ENCODE measurements around the gene ATL2. TPM values are rescaled to one million over a fixed set of nuclear protein-coding genes. Genes with fewer than 3 reads are reported as not detected.
"Not testable (repeated sequence)": the region's sequence is repeated elsewhere in the genome, so short reads cannot be mapped to it uniquely, and the experiment has no call there.

ATL2 gene
- total and polyA plus RNA-seq, 8 donors, result 8.4 to 30.1 (median 19.2) TPM

DNA sequence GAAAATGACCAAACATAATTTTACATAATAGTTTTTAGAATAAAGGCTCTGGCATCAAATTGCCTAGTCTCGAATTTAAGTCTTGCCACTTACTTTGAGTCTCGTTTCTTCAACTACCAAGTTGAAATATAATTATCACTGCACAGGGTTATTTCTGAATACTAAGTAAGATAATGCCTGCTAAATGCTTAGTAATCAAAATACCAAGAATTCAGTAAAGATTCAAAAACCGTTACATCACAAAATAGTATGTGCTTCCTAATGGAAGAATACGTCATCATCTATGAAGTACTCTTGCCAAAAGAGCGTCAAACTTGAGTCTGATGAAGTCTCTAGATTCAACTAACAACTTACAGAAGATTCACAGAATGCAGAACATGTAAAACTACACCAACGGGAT, 40.5 kb downstream of the ATL2 start:
- WGBS, 2 donors, result 94% methylated on average over 6 of the region's 6 CpGs
- intact Hi-C loops (cut with DNase I), result no loop called here
- Histone ChIP-seq H3K4me1 (no peaks in the 10 kb centered on the region), H3K4me3 (no peak overlapping the region), H3K9me3 (no peaks in the 10 kb centered on the region), H3K27me3 (no peaks in the 10 kb centered on the region), H3K27ac (no peak overlapping the region), H3K36me3 (peaks cover 0 to 3% (median 0%) of the 10 kb centered on the region in 3 donors)
- TF ChIP-seq, protein P1, sequence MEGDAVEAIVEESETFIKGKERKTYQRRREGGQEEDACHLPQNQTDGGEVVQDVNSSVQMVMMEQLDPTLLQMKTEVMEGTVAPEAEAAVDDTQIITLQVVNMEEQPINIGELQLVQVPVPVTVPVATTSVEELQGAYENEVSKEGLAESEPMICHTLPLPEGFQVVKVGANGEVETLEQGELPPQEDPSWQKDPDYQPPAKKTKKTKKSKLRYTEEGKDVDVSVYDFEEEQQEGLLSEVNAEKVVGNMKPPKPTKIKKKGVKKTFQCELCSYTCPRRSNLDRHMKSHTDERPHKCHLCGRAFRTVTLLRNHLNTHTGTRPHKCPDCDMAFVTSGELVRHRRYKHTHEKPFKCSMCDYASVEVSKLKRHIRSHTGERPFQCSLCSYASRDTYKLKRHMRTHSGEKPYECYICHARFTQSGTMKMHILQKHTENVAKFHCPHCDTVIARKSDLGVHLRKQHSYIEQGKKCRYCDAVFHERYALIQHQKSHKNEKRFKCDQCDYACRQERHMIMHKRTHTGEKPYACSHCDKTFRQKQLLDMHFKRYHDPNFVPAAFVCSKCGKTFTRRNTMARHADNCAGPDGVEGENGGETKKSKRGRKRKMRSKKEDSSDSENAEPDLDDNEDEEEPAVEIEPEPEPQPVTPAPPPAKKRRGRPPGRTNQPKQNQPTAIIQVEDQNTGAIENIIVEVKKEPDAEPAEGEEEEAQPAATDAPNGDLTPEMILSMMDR (IDR thresholded peaks at IDR 0.05), result no peak
- ATAC-seq, result no peak
- no peak for FAIRE-seq
- DNase-seq, result no peak

DNA sequence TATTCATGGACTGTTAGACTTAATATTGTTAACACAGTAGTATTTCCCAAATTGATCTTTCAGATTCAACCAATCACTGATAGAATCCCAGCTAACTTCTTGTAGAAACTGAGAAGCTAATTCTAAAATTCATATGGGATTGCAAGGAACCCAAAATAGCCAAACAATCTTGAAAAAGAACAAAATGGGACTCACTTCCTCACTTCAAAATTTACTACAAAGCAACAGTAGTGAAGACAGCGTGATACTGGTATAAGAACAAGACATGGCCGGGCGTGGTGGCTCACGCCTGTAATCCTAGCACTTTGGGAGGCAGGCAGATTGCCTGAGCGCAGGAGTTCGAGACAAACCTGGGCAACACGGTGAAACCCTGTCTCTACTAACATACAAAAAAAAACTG, 46.3 kb downstream of the ATL2 start:
- TF ChIP-seq, protein P1 (IDR thresholded peaks at IDR 0.05), result no peak
- FAIRE-seq, result no peak

DNA sequence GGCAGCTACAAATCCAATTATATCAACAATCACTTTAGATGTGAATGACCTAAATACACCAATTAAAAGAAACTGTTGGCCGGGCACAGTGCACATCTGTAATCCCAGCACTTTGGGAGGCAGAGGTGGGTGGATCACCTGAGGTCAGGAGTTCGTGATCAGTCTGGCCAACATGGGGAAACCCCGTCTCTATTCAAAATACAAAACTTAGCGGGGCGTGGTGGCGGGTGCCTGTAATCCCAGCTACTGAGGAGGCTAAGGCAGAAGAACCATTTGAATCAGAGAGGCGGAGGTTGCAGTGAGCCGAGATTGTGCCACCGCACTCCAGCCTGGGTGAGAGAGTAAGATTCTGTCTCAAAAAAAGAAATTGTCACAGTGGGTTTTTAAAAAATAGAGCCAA, 49.5 kb downstream of the ATL2 start:
- Histone ChIP-seq H3K36me3 (no peaks in the 10 kb centered on the region), H3K27me3 (no peaks in the 10 kb centered on the region), H3K4me3 (no peak overlapping the region), H3K9me3 (no peaks in the 10 kb centered on the region), H3K27ac (no peak overlapping the region), H3K4me1 (peaks cover 0 to 6% (median 0%) of the 10 kb centered on the region in 3 donors)
- FAIRE-seq, result no peak
- no peak for DNase-seq
- TF ChIP-seq, protein P1 (IDR thresholded peaks at IDR 0.05), result no peak
- no peak for ATAC-seq
- WGBS, 2 donors, result 96 to 97% methylated on average over 9 of the region's 9 CpGs
- intact Hi-C loops (cut with DNase I), result no loop called here

More for the DNA sequence above, 46.3 kb downstream of the ATL2 start:
- 99% methylated on average over 7 of the region's 7 CpGs for WGBS, 2 donors
- no peaks in the 10 kb centered on the region for H3K36me3 ChIP-seq
- ATAC-seq, result no peak
- H3K9me3 ChIP-seq, result no peaks in the 10 kb centered on the region
- no peak overlapping the region for H3K4me3 ChIP-seq
- peaks cover 0 to 6% (median 0%) of the 10 kb centered on the region in 3 donors for H3K4me1 ChIP-seq
- intact Hi-C loops (cut with DNase I), result no loop called here
- H3K27me3 ChIP-seq, result no peaks in the 10 kb centered on the region
- H3K27ac ChIP-seq, result no peak overlapping the region
- DNase-seq, result no peak

DNA sequence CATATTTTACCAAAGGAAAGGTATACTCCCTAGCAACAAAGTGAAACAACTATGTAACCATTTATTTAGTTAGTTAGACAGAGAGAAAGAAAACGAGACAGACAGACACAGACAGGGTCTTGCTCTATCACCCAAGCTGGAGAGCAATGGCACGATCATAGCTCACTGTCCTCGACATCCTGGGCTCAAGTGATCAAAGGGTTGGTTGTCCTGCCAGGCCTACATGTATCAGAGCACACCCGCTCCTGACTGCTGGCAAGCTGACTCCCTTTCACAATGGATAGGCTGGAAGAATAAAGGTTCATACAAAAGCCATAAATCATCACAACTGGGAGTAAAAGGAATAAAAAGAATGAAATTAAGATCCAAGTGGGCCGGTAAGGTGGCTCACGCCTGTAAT, 53.5 kb downstream of the ATL2 start:
- Histone ChIP-seq H3K4me1 (peaks cover 0 to 6% (median 0%) of the 10 kb centered on the region in 3 donors), H3K9me3 (no peaks in the 10 kb centered on the region), H3K27me3 (no peaks in the 10 kb centered on the region), H3K27ac (no peak overlapping the region), H3K4me3 (no peak overlapping the region), H3K36me3 (no peaks in the 10 kb centered on the region)
- no peak for DNase-seq
- ATAC-seq, result no peak
- WGBS, 2 donors, result 81 to 82% methylated on average over 6 of the region's 6 CpGs
- no peak for FAIRE-seq
- intact Hi-C loops (cut with DNase I), result no loop called here
- TF ChIP-seq, protein P1 (IDR thresholded peaks at IDR 0.05), result no peak

DNA sequence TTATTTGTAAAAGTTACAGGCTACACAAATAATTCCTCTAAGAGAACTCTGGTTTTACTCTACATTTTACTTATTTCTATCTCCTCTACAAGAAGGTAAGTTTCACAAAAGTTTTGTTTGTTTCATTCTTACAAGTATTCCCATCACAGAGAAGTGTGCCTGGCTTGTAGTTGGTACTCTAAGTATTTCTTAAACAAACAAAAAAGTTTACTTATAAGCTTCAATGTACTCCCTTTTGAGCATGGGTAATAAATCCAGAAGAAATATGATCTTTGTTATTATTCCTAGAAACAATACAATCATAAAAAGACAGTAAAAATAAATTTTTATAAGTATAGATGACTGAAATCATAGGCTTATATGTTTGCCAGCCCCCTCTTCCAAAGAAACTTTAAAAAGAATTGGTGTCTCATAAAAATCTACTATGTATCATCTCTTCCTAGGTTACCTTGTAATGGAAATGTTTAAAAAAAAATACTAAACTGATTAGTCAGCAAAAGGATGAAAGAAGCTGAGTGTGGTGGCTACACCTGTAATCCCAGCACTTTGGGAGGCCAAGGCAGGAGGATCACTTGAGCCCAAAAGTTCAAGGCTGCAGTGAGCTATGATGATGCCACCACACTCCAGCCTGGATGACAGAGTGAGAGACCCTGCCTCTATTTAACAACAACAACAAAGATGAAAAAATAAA, 54.7 kb downstream of the ATL2 start:
- Histone ChIP-seq H3K4me1 (peaks cover 0 to 6% (median 0%) of the 10 kb centered on the region in 3 donors), H3K27ac (no peak overlapping the region), H3K4me3 (no peak overlapping the region), H3K36me3 (no peaks in the 10 kb centered on the region), H3K27me3 (no peaks in the 10 kb centered on the region), H3K9me3 (no peaks in the 10 kb centered on the region)
- TF ChIP-seq, protein P1 (IDR thresholded peaks at IDR 0.05), result no peak
- intact Hi-C loops (cut with DNase I), result no loop called here
- ATAC-seq (no peak), FAIRE-seq (no peak), DNase-seq (no peak)

DNA sequence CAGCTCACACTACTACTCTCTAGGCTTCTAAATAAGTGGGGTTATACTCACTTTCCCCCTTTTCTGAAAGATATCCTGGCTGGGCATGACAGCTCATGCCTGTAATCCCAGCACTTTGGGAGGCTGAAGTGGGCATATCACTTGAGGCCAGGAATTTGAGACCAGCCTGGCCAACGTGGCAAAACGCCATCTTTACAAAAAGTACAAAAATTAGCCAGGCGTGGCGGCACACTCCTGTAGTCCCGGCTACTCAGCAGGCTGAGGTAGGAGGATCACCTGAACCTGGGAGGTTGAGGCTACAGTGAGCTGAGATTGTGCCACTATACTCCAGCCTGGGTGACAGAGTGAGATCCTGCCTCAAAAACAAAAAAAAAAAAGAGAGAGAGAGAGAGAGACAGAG, 57.8 kb downstream of the ATL2 start:
- 69 to 70% methylated on average over 5 of the region's 5 CpGs for WGBS, 2 donors
- H3K36me3 ChIP-seq, ATAC-seq, H3K27ac ChIP-seq, DNase-seq, H3K9me3 ChIP-seq, FAIRE-seq, H3K27me3 ChIP-seq, H3K4me3 ChIP-seq, H3K4me1 ChIP-seq: not testable (repeated sequence)
- intact Hi-C loops (cut with DNase I), result loop anchor here in 2 of 3 donors (10.0 kb wide), 2 partner anchors 146 to 416 kb away; no protein-coding TSS in a partner anchor
